Stimulated activated CD4-positive, alpha-beta T cell treated with anti-CD3 and anti-CD28 coated beads, Interleukin-4, amount 100 ng/mL, for 1 hour (primary cell): ENCODE measurements around the gene TMEM14B.
A peak's percentile ranks its signal among the peaks of the same experiment; 100 is the strongest.
"Not testable (repeated sequence)": the region's sequence is repeated elsewhere in the genome, so short reads cannot be mapped to it uniquely, and the experiment has no call there.

ENCODE experiments used
- DNase-seq: peaks from one replicate; pipeline ENCODE4 v3.0.0-alpha.2; 2020

TMEM14B gene

GRCh38 chr6:10749734-10750133, 2.1 kb downstream of the TMEM14B start:
- DNase-seq, result no peak

DNA sequence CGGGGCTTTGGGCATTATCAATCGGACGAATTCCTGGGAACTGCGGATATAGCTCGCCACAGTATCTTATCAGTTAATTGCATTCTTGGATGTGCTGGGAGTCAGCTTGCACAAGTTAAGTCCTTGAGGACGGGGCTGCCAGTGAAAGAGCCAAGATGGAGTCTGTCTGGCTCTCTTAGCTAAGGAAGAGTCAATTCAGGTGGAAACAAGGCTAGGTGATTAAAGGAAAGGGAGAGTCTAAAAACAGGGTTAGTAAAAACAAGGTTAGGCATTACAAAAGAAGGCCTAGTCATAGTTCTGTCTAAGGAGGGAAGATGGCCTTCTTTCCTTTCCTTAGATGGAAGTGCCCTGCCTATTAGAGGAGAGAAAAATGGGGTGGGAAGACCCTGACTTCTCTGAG, 3.0 kb downstream of the TMEM14B start:
- DNase-seq, result not testable (repeated sequence)

GRCh38 chr6:10751757-10752156, 4.2 kb downstream of the TMEM14B start:
- not testable (repeated sequence) for DNase-seq

DNA sequence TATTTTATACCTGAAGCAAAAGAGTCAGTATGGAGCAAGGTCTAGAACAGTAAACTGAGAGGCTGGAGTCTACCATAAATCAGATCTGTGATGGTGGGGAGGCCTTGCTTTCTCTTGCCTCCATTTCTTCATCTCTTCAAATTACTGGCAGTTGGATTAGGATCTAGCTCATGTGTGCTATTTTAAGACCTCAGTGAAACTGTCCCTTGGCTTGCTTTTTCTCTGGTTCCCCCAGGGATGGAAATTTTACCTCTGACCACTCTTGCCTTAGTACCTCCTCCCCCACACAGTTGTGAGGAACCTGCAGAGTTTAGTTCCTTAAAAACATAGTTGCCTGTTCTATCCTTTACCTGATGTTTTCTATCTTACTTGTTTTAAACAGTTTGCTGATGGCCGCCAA, 8.5 kb downstream of the TMEM14B start:
- DNase-seq, result no peak

GRCh38 chr6:10759312-10759839, 11.8 kb downstream of the TMEM14B start:
- DNase-seq, result no peak

GRCh38 chr6:10759884-10760329, 12.3 kb downstream of the TMEM14B start:
- DNase-seq, result no peak

GRCh38 chr6:10763006-10763405, 15.4 kb downstream of the TMEM14B start:
- DNase-seq, result no peak

DNA sequence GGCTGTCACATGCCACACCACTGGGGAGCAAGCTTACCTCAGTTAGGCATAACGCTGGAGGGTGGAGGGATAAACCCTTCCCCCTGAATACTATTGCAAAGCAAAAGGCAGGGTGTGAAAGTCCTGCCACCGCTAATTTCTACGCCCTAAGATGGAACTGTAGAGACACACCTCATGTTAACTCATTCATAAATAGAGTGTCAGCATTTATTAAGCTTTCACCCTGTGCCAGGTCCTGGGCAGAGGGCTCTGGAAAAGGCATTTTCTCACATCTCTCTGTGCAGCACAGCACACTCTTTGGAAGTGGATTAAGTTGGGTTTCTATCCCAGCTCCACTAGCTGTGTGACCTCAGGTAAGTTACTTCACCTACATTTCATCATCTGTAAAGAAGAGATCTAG, 21.8 kb downstream of the TMEM14B start:
- no peak for DNase-seq

DNA sequence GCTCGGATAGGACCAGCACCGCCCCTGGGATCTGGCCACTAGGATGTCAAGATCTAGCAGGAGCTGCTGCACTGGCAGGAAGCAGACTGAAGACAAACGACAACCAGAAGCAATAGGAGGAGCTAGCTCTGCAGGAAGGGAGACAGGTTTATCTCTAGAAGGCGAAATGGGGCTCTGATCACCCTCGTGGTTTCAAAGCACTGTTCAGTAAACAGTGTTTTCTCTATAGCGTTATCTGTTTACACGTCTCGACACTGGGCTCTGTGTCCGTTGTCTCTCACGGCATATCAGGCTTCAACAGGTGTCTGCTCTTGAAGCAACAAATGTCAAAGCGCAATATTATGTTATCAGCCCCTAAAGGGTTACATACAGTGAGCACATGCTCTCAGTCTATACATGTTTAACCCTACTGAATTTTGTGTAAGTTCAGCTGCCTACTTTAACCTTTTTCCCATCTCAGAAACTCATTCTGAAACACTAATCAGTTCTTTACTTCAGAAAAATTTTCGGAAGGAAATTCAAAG, 23.8 kb downstream of the TMEM14B start:
- DNase-seq, result no peak

- no peak for DNase-seq
Observed at GRCh38 chr6:10778230-10778629, 30.6 kb downstream of the TMEM14B start.

GRCh38 chr6:10779076-10779475, 31.5 kb downstream of the TMEM14B start:
- DNase-seq, result no peak

DNA sequence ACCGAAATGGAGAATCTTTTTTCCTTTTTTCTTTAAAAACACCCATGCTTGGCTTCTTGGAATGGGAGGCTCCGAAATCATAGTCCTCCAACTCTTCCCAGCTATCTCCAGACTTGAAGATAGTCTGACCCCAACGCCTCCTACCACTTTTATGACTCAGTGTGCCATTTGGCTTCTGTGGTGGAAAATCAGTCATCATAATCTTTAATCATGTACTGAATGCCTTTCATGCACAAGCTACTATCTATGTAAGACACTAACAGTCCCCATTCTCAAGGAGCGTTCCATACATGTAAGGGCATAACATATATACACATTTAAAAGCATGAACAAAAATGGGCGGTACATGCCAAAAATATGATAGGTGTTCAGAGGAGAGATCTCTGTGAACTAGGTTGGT, 44.1 kb downstream of the TMEM14B start:
- DNase-seq, result no peak

- DNase-seq, result no peak
Observed at GRCh38 chr6:10792101-10792500, 44.5 kb downstream of the TMEM14B start.

- DNase-seq, result no peak
Observed at GRCh38 chr6:10793035-10793434, 45.4 kb downstream of the TMEM14B start.

- no peak for DNase-seq
Observed at GRCh38 chr6:10793695-10794094, 46.1 kb downstream of the TMEM14B start.

GRCh38 chr6:10794239-10794638, 46.6 kb downstream of the TMEM14B start:
- DNase-seq, result no peak

- no peak for DNase-seq
Observed at GRCh38 chr6:10800810-10801209, 53.2 kb downstream of the TMEM14B start.

- peak; percentile 62 for DNase-seq
Observed at GRCh38 chr6:10801224-10801848, 53.7 kb downstream of the TMEM14B start.
